HepG2 (cell line): ENCODE data around the gene SBK2. TPM values are rescaled to one million over a fixed set of nuclear protein-coding genes. Genes with fewer than 3 reads are reported as not detected.

Experiments
- DPF2 ChIP-seq: sonication (generic); formaldehyde crosslinking; IDR thresholded peaks from 2 replicates; pipeline ENCODE4 v1.4.0; 2020; ENCODE audit warnings: mild to moderate bottlenecking, low read depth, missing genetic modification reagents, borderline replicate concordance
- GATAD2A ChIP-seq: IDR thresholded peaks from 2 replicates; pipeline ENCODE4 v1.6.1; 2016
- HNRNPK ChIP-seq: fragments of 200-400 bp; formaldehyde crosslinking; IDR thresholded peaks from 2 replicates; pipeline ENCODE4 v1.6.1; 2018; ENCODE audit warnings: low read length, low read depth, moderate library complexity, mild to moderate bottlenecking; ENCODE audit not compliant: poor library complexity, severe bottlenecking
- MTERF4 ChIP-seq: sonication (generic); formaldehyde crosslinking; IDR thresholded peaks from 2 replicates; pipeline ENCODE4 v1.8.0; 2023; ENCODE audit warnings: mild to moderate bottlenecking, missing genetic modification reagents
- PHF5A ChIP-seq: IDR thresholded peaks from one replicate; pipeline ENCODE4 v1.6.1; 2018; ENCODE audit warnings: low read depth, missing genetic modification reagents; ENCODE audit not compliant: unreplicated experiment
- RAD51 ChIP-seq: fragments of 450-650 bp; IDR thresholded peaks from 2 replicates; pipeline ENCODE4 v1.6.1; 2016; ENCODE audit warnings: borderline replicate concordance
- SOX5 ChIP-seq: IDR thresholded peaks from 2 replicates; pipeline ENCODE4 v1.6.1; 2016; ENCODE audit warnings: borderline replicate concordance
- TRAFD1 ChIP-seq: sonication (generic); formaldehyde crosslinking; IDR thresholded peaks from 2 replicates; pipeline ENCODE4 v1.5.1; 2020; ENCODE audit warnings: missing genetic modification reagents, mild to moderate bottlenecking, borderline replicate concordance
- ZBTB25 ChIP-seq: IDR thresholded peaks from 2 replicates; pipeline ENCODE4 v1.6.1; 2018; ENCODE audit warnings: missing genetic modification reagents
- ZFP91 ChIP-seq: sonication (generic); formaldehyde crosslinking; IDR thresholded peaks from 2 replicates; pipeline ENCODE4 v1.9.0; 2022; ENCODE audit warnings: missing genetic modification reagents, mild to moderate bottlenecking, borderline replicate concordance
- ZMYM4 ChIP-seq: sonication (generic); formaldehyde crosslinking; IDR thresholded peaks from 2 replicates; pipeline ENCODE4 v1.8.1; 2023; ENCODE audit warnings: mild to moderate bottlenecking, missing genetic modification reagents
- ZNF20 ChIP-seq: sonication (generic); formaldehyde crosslinking; IDR thresholded peaks from 2 replicates; pipeline ENCODE4 v1.4.0; 2020; ENCODE audit warnings: mild to moderate bottlenecking, moderate library complexity, missing genetic modification reagents
- ZNF451 ChIP-seq: sonication (generic); formaldehyde crosslinking; IDR thresholded peaks from 2 replicates; pipeline ENCODE4 v1.5.0; 2020; ENCODE audit warnings: mild to moderate bottlenecking, missing genetic modification reagents
- ZNF646 ChIP-seq: sonication (generic); formaldehyde crosslinking; IDR thresholded peaks from 2 replicates; pipeline ENCODE4 v1.9.0; 2021; ENCODE audit warnings: mild to moderate bottlenecking, missing genetic modification reagents
- ZNF768 ChIP-seq: sonication (generic); formaldehyde crosslinking; IDR thresholded peaks from 2 replicates; pipeline ENCODE4 v1.4.0; 2020; ENCODE audit warnings: missing genetic modification reagents
- ZZZ3 ChIP-seq: sonication (generic); formaldehyde crosslinking; IDR thresholded peaks from 2 replicates; pipeline ENCODE4 v1.4.0; 2020; ENCODE audit warnings: missing genetic modification reagents, mild to moderate bottlenecking, borderline replicate concordance
- polyA plus RNA-seq, 8 experiments: library from polyadenylated mRNA; depleted of rRNA in 3 of 8; stranded (reverse) in 7 of 8; unstranded in 1 of 8; fragments of >200 nt; fragmentation: Illumina TruSeq in 4 of 8; extraction: Trizol in 4 of 8; gene quantifications; 2 replicates each; pipeline versions ENCODE4 v1.2.1 to v1.2.3, GENCODE V29; 2011 to 2016; ENCODE audit warnings: low read depth in 4 of 8, missing spikeins in 1 of 8, mixed read lengths in 1 of 8; ENCODE audit not compliant: insufficient read depth in 1 of 8
- total RNA-seq, 5 experiments: library from RNA; depleted of rRNA; stranded (reverse); fragments of >200 nt; fragmentation: Illumina TruSeq; extraction: Trizol; gene quantifications; 2 replicates each; pipeline ENCODE4 v1.2.3, GENCODE V29; 2016; ENCODE audit warnings: low read depth in 1 of 5

The SBK2 gene
- total and polyA plus RNA-seq, 2 of the 13 experiments (the other 11 are each of a cell fraction or from before 2014, with no cell fraction given): 0.24 TPM; not detected in 1

GRCh38 chr19:55516878-55517620, 19.9 kb downstream of the SBK2 start (continued):
- TF ChIP-seq MTERF4 (CRISPR knock-in tag) (no peak), ZFP91 (CRISPR knock-in tag) (peak; percentile 76; the same call in 1 of the 2 replicates), ZNF768 (CRISPR knock-in tag) (peak; percentile 16; the same call in 1 of the 2 replicates), SOX5 (peak; percentile 41; the same call in 1 of the 2 replicates), TRAFD1 (CRISPR knock-in tag) (no peak), ZNF451 (0 out of 2 replicates have a peak, but pooled peaks have one; percentile 26), DPF2 (CRISPR knock-in tag) (no peak), GATAD2A (0 out of 2 replicates have a peak, but pooled peaks have one; percentile 32), ZZZ3 (CRISPR knock-in tag) (no peak), PHF5A (CRISPR knock-in tag) (peak; percentile 69), ZBTB25 (peak; percentile 67; the same call in 1 of the 2 replicates), HNRNPK (peak; percentile 95), ZMYM4 (CRISPR knock-in tag) (peak; percentile 49), RAD51 (no peak), ZNF646 (CRISPR knock-in tag) (no peak), ZNF20 (CRISPR knock-in tag) (no peak)
